Chondrocyte (in vitro differentiated cells): ENCODE results near the gene HELZ. TPM values are rescaled to one million over a fixed set of nuclear protein-coding genes. Genes with fewer than 3 reads are reported as not detected.
A peak's percentile ranks its signal among the peaks of the same experiment; 100 is the strongest.

Source experiments
- DNase-seq: peaks from one replicate; pipeline ENCODE4 v3.0.0; 2021; ENCODE audit warnings: mixed read lengths, low spot score
- H3K27ac Mint-ChIP-seq: one replicate; pipeline ENCODE4 v1.8.0; 2021; ENCODE audit warnings: mild to moderate bottlenecking, moderate library complexity, mixed read lengths; ENCODE audit not compliant: unreplicated experiment
- H3K27me3 Mint-ChIP-seq: 2 replicates; pipeline ENCODE4 v1.8.0; 2021; ENCODE audit warnings: low read depth, mixed read lengths
- H3K36me3 Mint-ChIP-seq: 2 replicates; pipeline ENCODE4 v1.8.0; 2021; ENCODE audit warnings: low read depth, mixed read lengths
- H3K4me1 Mint-ChIP-seq: 2 replicates; pipeline ENCODE4 v1.8.0; 2021; ENCODE audit warnings: low read depth, mild to moderate bottlenecking, mixed read lengths
- H3K4me3 Mint-ChIP-seq: one replicate; pipeline ENCODE4 v1.8.0; 2021; ENCODE audit warnings: mild to moderate bottlenecking, moderate library complexity, mixed read lengths; ENCODE audit not compliant: unreplicated experiment
- H3K9me3 Mint-ChIP-seq: 2 replicates; pipeline ENCODE4 v1.8.0; 2021; ENCODE audit warnings: low read depth, mixed read lengths
- total RNA-seq: library from RNA; stranded (reverse); gene quantifications from 3 replicates; pipeline ENCODE4 v1.2.1, GENCODE V29; 2021
- TF ChIP-seq, protein P1 (sequence below): fragments of 200-600 bp; sonication (generic); IDR thresholded peaks from 2 replicates; pipeline ENCODE4 v1.5.0; 2021; ENCODE audit warnings: antibody characterized with exemption, mild to moderate bottlenecking, moderate library complexity

HELZ gene
- total RNA-seq, 1 donor from 2014 or later, result 55.8 TPM

DNA sequence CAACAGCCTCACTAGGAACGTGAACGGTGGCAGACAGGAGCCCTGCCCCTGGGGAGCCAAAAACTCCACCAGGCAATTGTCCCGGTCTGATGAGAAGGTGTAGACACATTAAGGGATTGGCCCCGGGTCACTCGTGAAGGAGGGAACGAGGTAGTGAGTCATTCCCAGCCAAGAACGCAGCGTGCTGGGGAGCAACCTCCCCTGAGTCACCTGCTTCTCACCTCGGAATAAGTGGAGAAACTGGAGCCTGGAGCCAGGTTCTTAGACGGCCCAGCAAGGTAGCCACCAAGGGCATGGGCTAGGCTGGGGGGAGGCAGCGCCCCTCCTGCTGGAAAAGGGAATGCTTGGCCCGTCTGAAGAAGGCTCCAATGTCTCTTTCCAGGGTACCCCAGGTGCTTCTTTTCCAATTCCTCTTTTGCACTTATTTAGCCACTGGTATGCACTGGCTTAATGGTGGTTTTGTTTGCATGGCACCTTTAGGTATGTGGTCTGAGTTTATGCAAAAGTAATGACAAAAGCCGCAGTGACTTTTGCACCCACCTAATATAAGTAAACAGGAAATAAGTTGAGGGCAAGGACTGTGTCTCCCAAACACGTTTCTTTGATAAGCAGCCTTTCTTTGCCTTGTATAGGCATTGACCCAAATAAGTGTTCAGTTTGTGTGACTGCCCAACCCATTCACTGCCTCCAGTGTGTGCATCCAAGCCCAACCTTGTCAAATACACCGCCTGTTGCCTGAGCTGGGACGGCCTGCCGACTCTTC, 1.8 kb upstream of the HELZ start:
- TF ChIP-seq, protein P1, sequence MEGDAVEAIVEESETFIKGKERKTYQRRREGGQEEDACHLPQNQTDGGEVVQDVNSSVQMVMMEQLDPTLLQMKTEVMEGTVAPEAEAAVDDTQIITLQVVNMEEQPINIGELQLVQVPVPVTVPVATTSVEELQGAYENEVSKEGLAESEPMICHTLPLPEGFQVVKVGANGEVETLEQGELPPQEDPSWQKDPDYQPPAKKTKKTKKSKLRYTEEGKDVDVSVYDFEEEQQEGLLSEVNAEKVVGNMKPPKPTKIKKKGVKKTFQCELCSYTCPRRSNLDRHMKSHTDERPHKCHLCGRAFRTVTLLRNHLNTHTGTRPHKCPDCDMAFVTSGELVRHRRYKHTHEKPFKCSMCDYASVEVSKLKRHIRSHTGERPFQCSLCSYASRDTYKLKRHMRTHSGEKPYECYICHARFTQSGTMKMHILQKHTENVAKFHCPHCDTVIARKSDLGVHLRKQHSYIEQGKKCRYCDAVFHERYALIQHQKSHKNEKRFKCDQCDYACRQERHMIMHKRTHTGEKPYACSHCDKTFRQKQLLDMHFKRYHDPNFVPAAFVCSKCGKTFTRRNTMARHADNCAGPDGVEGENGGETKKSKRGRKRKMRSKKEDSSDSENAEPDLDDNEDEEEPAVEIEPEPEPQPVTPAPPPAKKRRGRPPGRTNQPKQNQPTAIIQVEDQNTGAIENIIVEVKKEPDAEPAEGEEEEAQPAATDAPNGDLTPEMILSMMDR, result no peak
- Mint-ChIP-seq H3K27ac (peak overlapping the region; percentile 86), H3K27me3 (no peaks in the 10 kb centered on the region), H3K4me3 (peak overlapping the region; percentile 70), H3K4me1 (peaks cover 31% of the 10 kb centered on the region), H3K36me3 (no peaks in the 10 kb centered on the region), H3K9me3 (no peaks in the 10 kb centered on the region)
- no peak for DNase-seq

DNA sequence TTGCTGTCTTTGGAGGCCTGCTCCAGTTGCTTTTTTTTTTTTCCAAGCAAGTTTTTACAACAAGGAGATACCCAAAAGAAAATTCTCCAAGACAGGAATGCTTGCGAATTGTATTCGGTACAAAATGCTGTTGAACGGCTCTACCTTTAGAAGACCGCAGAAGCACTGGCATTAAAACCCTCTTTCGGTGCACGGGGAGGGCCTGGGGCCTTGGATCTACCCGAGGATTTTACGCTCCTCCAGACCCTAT, 1.3 kb upstream of the HELZ start:
- peaks cover 33% of the 10 kb centered on the region for H3K4me1 Mint-ChIP-seq
- H3K4me3 Mint-ChIP-seq, result peak overlapping the region; percentile 70
- no peaks in the 10 kb centered on the region for H3K27me3 Mint-ChIP-seq
- H3K9me3 Mint-ChIP-seq, result no peaks in the 10 kb centered on the region
- TF ChIP-seq, protein P1, result no peak
- DNase-seq, result no peak
- H3K27ac Mint-ChIP-seq, result peak overlapping the region; percentile 86
- no peaks in the 10 kb centered on the region for H3K36me3 Mint-ChIP-seq

DNA sequence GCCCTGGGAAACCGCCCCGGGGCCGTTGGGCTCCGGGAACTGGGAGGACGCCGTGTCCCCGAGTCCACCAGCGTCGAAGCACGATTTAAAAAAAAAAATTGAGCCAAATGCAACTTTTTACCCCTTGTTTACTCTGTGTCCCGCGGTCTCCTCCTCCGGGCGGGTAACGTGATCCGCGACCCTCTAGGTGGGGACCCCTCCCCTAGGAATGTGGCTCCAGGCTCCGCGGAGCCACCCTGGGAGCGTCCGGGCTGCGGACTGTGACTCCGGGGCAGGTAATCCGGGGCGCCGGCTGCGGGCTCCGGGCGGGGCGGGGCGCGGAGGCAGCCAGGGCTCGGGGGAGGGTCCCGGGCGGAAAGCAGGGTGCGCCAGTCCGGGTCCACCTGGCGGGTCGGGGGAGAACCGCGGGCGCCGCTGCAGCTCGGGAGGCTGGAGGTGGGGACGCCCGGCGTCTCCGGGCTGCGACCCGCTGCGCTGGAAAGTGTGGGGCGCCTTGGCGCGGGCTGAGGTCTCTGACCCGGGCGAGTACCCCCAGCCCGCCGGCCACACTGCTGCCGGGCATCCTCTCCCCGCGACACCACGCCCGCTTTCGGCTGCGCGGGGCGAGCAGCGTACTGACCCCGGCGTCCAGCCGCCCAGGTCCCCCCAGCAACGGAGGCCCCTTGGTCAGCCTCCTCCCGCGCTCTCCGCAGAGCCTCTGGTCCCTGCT, 852 bp upstream of the HELZ start:
- peak overlapping the region; percentile 79 for H3K4me3 Mint-ChIP-seq
- no peaks in the 10 kb centered on the region for H3K27me3 Mint-ChIP-seq
- peak overlapping the region; percentile 86 for H3K27ac Mint-ChIP-seq
- H3K36me3 Mint-ChIP-seq, result no peaks in the 10 kb centered on the region
- DNase-seq, result no peak
- H3K4me1 Mint-ChIP-seq, result peaks cover 35% of the 10 kb centered on the region
- no peaks in the 10 kb centered on the region for H3K9me3 Mint-ChIP-seq
- TF ChIP-seq, protein P1, result peak; percentile 40

DNA sequence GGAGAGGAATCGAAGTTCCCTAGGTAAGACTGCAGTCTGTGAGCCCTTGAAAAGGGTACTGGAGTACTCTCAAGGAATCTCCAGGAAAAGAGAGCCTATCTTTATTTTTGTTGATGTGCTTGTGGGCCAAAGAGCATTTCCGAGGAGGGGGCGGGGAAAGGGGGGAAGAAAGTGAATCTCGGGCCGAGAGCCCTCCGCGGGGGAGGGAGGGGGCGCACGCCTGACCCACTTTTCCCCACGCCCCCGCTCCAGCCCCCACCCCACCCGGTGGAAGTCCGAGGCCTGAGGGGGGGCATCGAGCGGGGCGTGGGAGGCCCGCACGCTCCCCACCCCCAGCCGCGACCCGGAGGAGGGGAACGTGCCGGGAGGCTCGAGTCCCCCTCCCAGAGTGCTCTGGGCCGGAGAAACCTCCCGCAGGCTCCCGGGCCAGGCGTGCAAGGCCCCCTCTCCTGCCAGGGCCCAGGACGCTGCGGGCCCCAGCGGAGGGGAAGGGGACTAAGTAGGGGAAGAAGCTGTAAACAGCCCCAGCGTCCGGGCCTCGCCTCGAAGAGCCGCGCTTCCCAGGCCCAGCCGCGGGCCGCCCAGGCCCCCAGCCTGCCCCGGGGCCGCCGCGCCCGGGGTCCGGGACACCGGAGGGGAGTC, 444 bp downstream of the HELZ start:
- Mint-ChIP-seq H3K27ac (peak overlapping the region; percentile 92), H3K27me3 (no peaks in the 10 kb centered on the region), H3K9me3 (no peaks in the 10 kb centered on the region), H3K4me3 (peak overlapping the region; percentile 86), H3K4me1 (peaks cover 48% of the 10 kb centered on the region), H3K36me3 (no peaks in the 10 kb centered on the region)
- TF ChIP-seq, protein P1, result no peak
- DNase-seq, result no peak

DNA sequence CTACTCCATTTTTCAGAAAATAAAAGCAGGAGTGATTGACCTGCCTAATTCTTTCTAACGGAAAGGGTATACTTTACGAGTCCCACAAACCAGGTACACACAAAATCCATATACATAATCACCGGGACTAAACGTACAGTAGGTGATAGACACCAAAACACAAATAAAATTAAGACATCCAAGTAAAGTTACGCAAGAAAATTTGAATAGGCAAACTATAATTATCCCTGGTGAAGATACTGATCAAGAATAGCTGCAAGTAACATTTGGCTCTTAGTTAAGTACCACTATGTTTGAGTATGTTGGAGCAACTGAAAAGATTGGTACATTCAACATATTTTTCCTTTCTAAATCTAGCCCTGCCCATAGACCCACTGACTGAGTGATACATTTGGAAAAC, 1.7 kb downstream of the HELZ start:
- H3K27me3 Mint-ChIP-seq, result no peaks in the 10 kb centered on the region
- H3K9me3 Mint-ChIP-seq, result no peaks in the 10 kb centered on the region
- peaks cover 6% of the 10 kb centered on the region for H3K36me3 Mint-ChIP-seq
- DNase-seq, result no peak
- H3K4me1 Mint-ChIP-seq, result peaks cover 56% of the 10 kb centered on the region
- TF ChIP-seq, protein P1, result no peak
- H3K27ac Mint-ChIP-seq, result peak overlapping the region; percentile 92
- H3K4me3 Mint-ChIP-seq, result peak overlapping the region; percentile 86
